T-cell (primary cell): ENCODE results near the gene UBALD1. TPM values are rescaled to one million over a fixed set of nuclear protein-coding genes. Genes with fewer than 3 reads are reported as not detected.

Source experiments
- ATAC-seq, 4 experiments: fragments of 200-7000 bp in 3 of 4; fragments of 150-1000 bp in 1 of 4; cut with Tn5 transposase; replicated peaks in 1 of 4; 1 replicate in 3 of 4; 2 replicates in 1 of 4; pipeline ENCODE4 v1.10.0; 2021; ENCODE audit warnings: moderate library complexity in 3 of 4, mild to moderate bottlenecking in 2 of 4, moderate number of reproducible peaks in 1 of 4
- CTCF ChIA-PET, 2 donors: fragments of 300-600 bp; sonication (Branson Sonifier 250); formaldehyde crosslinking; loops; one replicate each; lab custom pipeline; 2022; ENCODE audit warnings: antibody characterized with exemption in 2 of 2; lab: Charles Lee
- POLR2A ChIA-PET, 2 donors: fragments of 300-600 bp; sonication (Branson Sonifier 250); formaldehyde crosslinking; loops; one replicate each; lab custom pipeline; 2022; ENCODE audit warnings: antibody characterized with exemption in 2 of 2; lab: Charles Lee
- DNase-seq, 35 experiments: peaks; one replicate each; pipeline versions ENCODE4 v3.0.0 to v3.0.0-alpha.2; 2013 to 2023
- H3K27ac ChIP-seq: one replicate; pipeline ENCODE4 v1.5.1; 2013; ENCODE audit warnings: low read length
- H3K27me3 ChIP-seq, 2 experiments: replicated peaks in 1 of 2; 1 replicate in 1 of 2; 2 replicates in 1 of 2; pipeline versions ENCODE4 v1.6.1 to v1.7.0; 2013; ENCODE audit warnings: low read length in 1 of 2, mixed read lengths in 1 of 2; ENCODE audit not compliant: control insufficient read depth in 2 of 2, insufficient read depth in 2 of 2; ENCODE audit errors: extremely low read depth in 1 of 2
- H3K36me3 ChIP-seq, 2 donors: 1 replicate in 1 of 2; 2 replicates in 1 of 2; pipeline versions ENCODE4 v1.6.1 to v1.7.0; 2013; ENCODE audit warnings: low read length in 1 of 2; ENCODE audit not compliant: control insufficient read depth in 2 of 2, insufficient read depth in 1 of 2; ENCODE audit errors: extremely low read depth in 1 of 2
- H3K4me1 ChIP-seq, 2 experiments: 1 replicate in 1 of 2; 2 replicates in 1 of 2; pipeline versions ENCODE4 v1.6.1 to v1.7.0; 2013; ENCODE audit warnings: low read length in 2 of 2, mixed read lengths in 1 of 2; ENCODE audit not compliant: insufficient read depth in 2 of 2, control insufficient read depth in 1 of 2; ENCODE audit errors: extremely low read depth in 1 of 2
- H3K4me3 ChIP-seq, 2 donors: 1 replicate in 1 of 2; 2 replicates in 1 of 2; pipeline versions ENCODE4 v1.5.1 to v1.7.0; 2013; ENCODE audit warnings: mild to moderate bottlenecking in 2 of 2, low read length in 1 of 2, moderate library complexity in 1 of 2; ENCODE audit not compliant: control insufficient read depth in 1 of 2; ENCODE audit errors: extremely low read depth in 1 of 2
- H3K9me3 ChIP-seq: 2 replicates; pipeline ENCODE4 v1.7.0; 2013
- H3K27ac Mint-ChIP-seq, 2 donors: one replicate each; pipeline ENCODE4 v1.8.0; 2020 to 2021; ENCODE audit warnings: mild to moderate bottlenecking in 2 of 2, mixed read lengths in 2 of 2
- H3K27me3 Mint-ChIP-seq, 2 donors: one replicate each; pipeline ENCODE4 v1.8.0; 2021 to 2022; ENCODE audit warnings: mixed read lengths in 2 of 2
- H3K36me3 Mint-ChIP-seq: one replicate; pipeline ENCODE4 v1.8.0; 2021; ENCODE audit warnings: mixed read lengths
- H3K4me1 Mint-ChIP-seq, 3 donors: one replicate each; pipeline ENCODE4 v1.8.0; 2020 to 2022; ENCODE audit warnings: mixed read lengths in 3 of 3, mild to moderate bottlenecking in 1 of 3
- H3K4me3 Mint-ChIP-seq, 3 donors: one replicate each; pipeline ENCODE4 v1.8.0; 2020 to 2022; ENCODE audit warnings: mild to moderate bottlenecking in 3 of 3, mixed read lengths in 3 of 3, moderate library complexity in 3 of 3
- H3K9me3 Mint-ChIP-seq, 3 donors: one replicate each; pipeline ENCODE4 v1.8.0; 2020 to 2022; ENCODE audit warnings: mixed read lengths in 3 of 3
- WGBS: methylation state at CpG from one replicate; pipeline ENCODE4 v1.1.5; 2013; ENCODE audit warnings: missing lambda C conversion rate; ENCODE audit not compliant: insufficient coverage; 5-methylcytosine and 5-hydroxymethylcytosine counted together
- total RNA-seq, 35 experiments: library from RNA in 6 of 35; stranded (reverse) in 6 of 35; fragments of 120-200 nt in 1 of 35; gene quantifications; one replicate each; pipeline versions ENCODE4 v1.2.1 to v1.2.4 and lab custom pipeline; 2013 to 2026

Gene UBALD1
- total RNA-seq, 5 donors from 2014 or later (not counting 1 experiment from before 2014, with no cell fraction given) = 26.0 to 53.1 (median 47.6) TPM

- no peaks in the 10 kb centered on the region for H3K27me3 ChIP-seq
- ChIA-PET CTCF (interaction anchor here in 1 of 2 donors (0.8 kb wide), 1 partner anchor 25 kb away, joined by 3 read pairs; the partner anchor contains the start of gene MGRN1), POLR2A (interaction anchor here in 1 of 2 donors (0.7 kb wide), 1 partner anchor 19 kb away, joined by 4 read pairs; no protein-coding TSS in a partner anchor)
- H3K27me3 Mint-ChIP-seq = no peaks in the 10 kb centered on the region
- WGBS = over 99% methylated on average over 9 of the region's 13 CpGs
- peak overlapping the region in 1 of 2 donors; percentile 52 for H3K27ac Mint-ChIP-seq
- DNase-seq (no peak), ATAC-seq (no peak)
- H3K9me3 Mint-ChIP-seq = no peaks in the 10 kb centered on the region
- peaks cover 13% of the 10 kb centered on the region for H3K36me3 Mint-ChIP-seq
- H3K4me1 ChIP-seq = peaks cover 13 to 49% of the 10 kb centered on the region in 2 experiments
- H3K36me3 ChIP-seq = peaks cover 8 to 29% of the 10 kb centered on the region in 2 donors
- H3K4me3 Mint-ChIP-seq = peak overlapping the region in 1 of 3 donors; percentile 36
- no peak overlapping the region for H3K4me3 ChIP-seq
- H3K4me1 Mint-ChIP-seq = peaks cover 37 to 47% (median 42%) of the 10 kb centered on the region in 3 donors
- no peak overlapping the region for H3K27ac ChIP-seq
- no peaks in the 10 kb centered on the region for H3K9me3 ChIP-seq
Observed at GRCh38 chr16:4648917-4649316, 34.2 kb upstream of the UBALD1 start.

- H3K9me3 Mint-ChIP-seq = no peaks in the 10 kb centered on the region
- Histone ChIP-seq H3K36me3 (peaks cover 8 to 23% of the 10 kb centered on the region in 2 donors), H3K27ac (no peak overlapping the region), H3K27me3 (no peaks in the 10 kb centered on the region), H3K9me3 (no peaks in the 10 kb centered on the region), H3K4me3 (no peak overlapping the region), H3K4me1 (peaks cover 13 to 49% of the 10 kb centered on the region in 2 experiments)
- peak overlapping the region; percentile 66 to 71 for H3K27ac Mint-ChIP-seq
- no peaks in the 10 kb centered on the region for H3K27me3 Mint-ChIP-seq
- peaks cover 9% of the 10 kb centered on the region for H3K36me3 Mint-ChIP-seq
- H3K4me3 Mint-ChIP-seq = peak overlapping the region in 1 of 3 donors; percentile 55
- ATAC-seq (peak in 1 of 4 experiments; percentile 3), DNase-seq (no peak)
- POLR2A ChIA-PET = no interaction called here
- H3K4me1 Mint-ChIP-seq = peaks cover 37 to 47% (median 43%) of the 10 kb centered on the region in 3 donors
- CTCF ChIA-PET = interaction anchor here in 1 of 2 donors (0.7 kb wide), 1 partner anchor 295 kb away, joined by 3 read pairs; no protein-coding TSS in a partner anchor
- 95% methylated on average over 8 of the region's 8 CpGs for WGBS
Observed at GRCh38 chr16:4647644-4647980, 32.9 kb upstream of the UBALD1 start.

GRCh38 chr16:4646773-4647643 is 32.3 kb upstream of the UBALD1 start:
- no peaks in the 10 kb centered on the region for H3K9me3 Mint-ChIP-seq
- no peaks in the 10 kb centered on the region for H3K27me3 ChIP-seq
- H3K36me3 Mint-ChIP-seq = peaks cover 9% of the 10 kb centered on the region
- peaks cover 13 to 49% of the 10 kb centered on the region in 2 experiments for H3K4me1 ChIP-seq
- H3K9me3 ChIP-seq = no peaks in the 10 kb centered on the region
- no peak overlapping the region for H3K4me3 ChIP-seq
- DNase-seq (peak in 14 of 35 experiments; percentile 13 to 49 (median 32)), ATAC-seq (peak in 3 of 4 experiments; percentile 25 to 71 (median 47))
- H3K4me1 Mint-ChIP-seq = peaks cover 37 to 47% (median 43%) of the 10 kb centered on the region in 3 donors
- ChIA-PET POLR2A (no interaction called here), CTCF (no interaction called here)
- WGBS = 66% methylated on average over 17 of the region's 22 CpGs
- peak overlapping the region; percentile 66 to 71 for H3K27ac Mint-ChIP-seq
- H3K36me3 ChIP-seq = peaks cover 5 to 17% of the 10 kb centered on the region in 2 donors
- peak overlapping the region in 1 of 3 donors; percentile 55 for H3K4me3 Mint-ChIP-seq
- H3K27ac ChIP-seq = no peak overlapping the region
- no peaks in the 10 kb centered on the region for H3K27me3 Mint-ChIP-seq

GRCh38 chr16:4641895-4642294 is 27.2 kb upstream of the UBALD1 start:
- H3K27ac ChIP-seq = no peak overlapping the region
- peak overlapping the region in 1 of 2 donors; percentile 71 for H3K27ac Mint-ChIP-seq
- no peak for ATAC-seq
- H3K9me3 ChIP-seq = no peaks in the 10 kb centered on the region
- peaks cover 7 to 12% of the 10 kb centered on the region in 2 donors for H3K36me3 ChIP-seq
- ChIA-PET POLR2A (interaction anchor here in 1 of 2 donors (0.6 kb wide), 1 partner anchor 26 kb away, joined by 3 read pairs; no protein-coding TSS in a partner anchor), CTCF (no interaction called here)
- H3K9me3 Mint-ChIP-seq = no peaks in the 10 kb centered on the region
- no peak for DNase-seq
- H3K4me1 ChIP-seq = peaks cover 1 to 50% of the 10 kb centered on the region in 2 experiments
- H3K4me1 Mint-ChIP-seq = peaks cover 39 to 48% (median 43%) of the 10 kb centered on the region in 3 donors
- H3K4me3 ChIP-seq = no peak overlapping the region
- H3K27me3 Mint-ChIP-seq = no peaks in the 10 kb centered on the region
- no peaks in the 10 kb centered on the region for H3K27me3 ChIP-seq
- H3K36me3 Mint-ChIP-seq = no peaks in the 10 kb centered on the region
- WGBS = 89% methylated on average over 5 of the region's 14 CpGs
- H3K4me3 Mint-ChIP-seq = no peak overlapping the region

GRCh38 chr16:4641306-4641687 is 26.6 kb upstream of the UBALD1 start:
- 100% methylated on average over 2 of the region's 5 CpGs for WGBS
- H3K27me3 Mint-ChIP-seq = no peaks in the 10 kb centered on the region
- H3K4me3 ChIP-seq = no peak overlapping the region
- H3K9me3 ChIP-seq = no peaks in the 10 kb centered on the region
- H3K27me3 ChIP-seq = no peaks in the 10 kb centered on the region
- peaks cover 2% of the 10 kb centered on the region for H3K36me3 Mint-ChIP-seq
- CTCF ChIA-PET = no interaction called here
- no peak for DNase-seq
- peaks cover 0 to 44% of the 10 kb centered on the region in 2 experiments for H3K4me1 ChIP-seq
- peaks cover 37 to 47% (median 42%) of the 10 kb centered on the region in 3 donors for H3K4me1 Mint-ChIP-seq
- H3K27ac Mint-ChIP-seq = peak overlapping the region; percentile 59 to 84
- H3K4me3 Mint-ChIP-seq = peak overlapping the region in 2 of 3 donors; percentile 7 to 40
- no peaks in the 10 kb centered on the region for H3K9me3 Mint-ChIP-seq
- peaks cover 7 to 12% of the 10 kb centered on the region in 2 donors for H3K36me3 ChIP-seq
- no peak for ATAC-seq
- no peak overlapping the region for H3K27ac ChIP-seq
- POLR2A ChIA-PET = interaction anchor here in 1 of 2 donors (0.6 kb wide), 1 partner anchor 25 kb away, joined by 3 read pairs; no protein-coding TSS in a partner anchor

- ChIA-PET POLR2A (no interaction called here), CTCF (no interaction called here)
- ATAC-seq = peak in 1 of 4 experiments; percentile 46
Observed at GRCh38 chr16:4640572-4641305, 26.1 kb upstream of the UBALD1 start.

More at GRCh38 chr16:4640572-4641305, 26.1 kb upstream of the UBALD1 start:
- peak in 1 of 35 experiments; percentile 25 for DNase-seq
- WGBS = 67% methylated on average over 7 of the region's 19 CpGs
- H3K4me3 Mint-ChIP-seq = peak overlapping the region in 1 of 3 donors; percentile 40
- Histone ChIP-seq H3K4me3 (no peak overlapping the region), H3K27ac (no peak overlapping the region), H3K4me1 (peaks cover 0 to 39% of the 10 kb centered on the region in 2 experiments), H3K9me3 (no peaks in the 10 kb centered on the region), H3K36me3 (peaks cover 7 to 12% of the 10 kb centered on the region in 2 donors), H3K27me3 (no peaks in the 10 kb centered on the region)
- H3K9me3 Mint-ChIP-seq = no peaks in the 10 kb centered on the region
- no peaks in the 10 kb centered on the region for H3K27me3 Mint-ChIP-seq
- H3K4me1 Mint-ChIP-seq = peaks cover 37 to 43% (median 40%) of the 10 kb centered on the region in 3 donors
- H3K27ac Mint-ChIP-seq = peak overlapping the region; percentile 59 to 84
- H3K36me3 Mint-ChIP-seq = peaks cover 4% of the 10 kb centered on the region
